ENCODE data around the gene COL18A1. TPM values are rescaled to one million over a fixed set of nuclear protein-coding genes. Genes with fewer than 3 reads are reported as not detected.
A peak's percentile ranks its signal among the peaks of the same experiment; 100 is the strongest.

COL18A1 gene
- total RNA-seq, 1 experiment from 2014 or later = 676 TPM

GRCh38 chr21:45418301-45419071 lies 13.5 kb downstream of the COL18A1 start:
- intact Hi-C loops (cut with micrococcal nuclease; ENCODE audit: unreplicated experiment) (loop anchor here (10.0 kb wide), 1 partner anchor 46 kb away; no protein-coding TSS in a partner anchor), in situ Hi-C loops (cut with HindIII; ENCODE audit: low pct_unique_long_range_greater_than_20kb, low sequenced_read_pairs) (no loop called here)
- POLR2A ChIA-PET = no interaction called here
- TF ChIP-seq POLR2AphosphoS5 (IDR thresholded peaks at IDR 0.05; ENCODE audit: low read depth, low read length) = no peak
- TF ChIP-seq SIN3A (IDR thresholded peaks at IDR 0.05; ENCODE audit: borderline replicate concordance, insufficient read depth, low read depth, low read length) = no peak
- no peak for TF ChIP-seq REST (IDR thresholded peaks at IDR 0.05; ENCODE audit: insufficient read depth in 1 of 2, low read depth in 2 of 2, low read length in 1 of 2)
- Histone ChIP-seq H3K27me3 (ENCODE audit: control insufficient read depth, insufficient read depth, low read length) (no peaks in the 10 kb centered on the region), H3K4me1 (ENCODE audit: control insufficient read depth, insufficient read depth, low read length) (peaks cover 80% of the 10 kb centered on the region), H3K36me3 (ENCODE audit: control insufficient read depth, insufficient read depth, low read length) (no peaks in the 10 kb centered on the region; the same call in 1 of the 2 replicates), H3K4me3 (ENCODE audit: low read depth in 2 of 2, low read length in 2 of 2) (peak overlapping the region; percentile 19 to 33; a peak in 3 of 4 replicates), H3K9me3 (ENCODE audit: control insufficient read depth, insufficient read depth, low read depth, low read length) (no peaks in the 10 kb centered on the region), H3K27ac (ENCODE audit: low read length) (peak overlapping the region; percentile 93)
- CTCF ChIA-PET = no interaction called here
- DNase-seq (ENCODE audit: low read depth, low spot score) = no peak
- BruUV-seq (replicated peaks) = no TSS peak
- no peak; the same call in 1 of the 2 replicates for ATAC-seq

GRCh38 chr21:45419162-45419561 lies 14.2 kb downstream of the COL18A1 start:
- CTCF ChIA-PET = no interaction called here

More at GRCh38 chr21:45419162-45419561, 14.2 kb downstream of the COL18A1 start:
- POLR2A ChIA-PET = no interaction called here
- peak in 1 of 2 experiments; percentile 20; a peak in 1 of 4 replicates for TF ChIP-seq REST (IDR thresholded peaks at IDR 0.05; ENCODE audit: insufficient read depth in 1 of 2, low read depth in 2 of 2, low read length in 1 of 2)
- no peak for TF ChIP-seq TCF7L2 (IDR thresholded peaks at IDR 0.05; ENCODE audit: low read depth, low read length)
- TF ChIP-seq SIN3A (IDR thresholded peaks at IDR 0.05; ENCODE audit: borderline replicate concordance, insufficient read depth, low read depth, low read length) = no peak
- no TSS peak for BruUV-seq (replicated peaks)
- Histone ChIP-seq H3K4me1 (ENCODE audit: control insufficient read depth, insufficient read depth, low read length) (peaks cover 80% of the 10 kb centered on the region), H3K36me3 (ENCODE audit: control insufficient read depth, insufficient read depth, low read length) (no peaks in the 10 kb centered on the region; the same call in 1 of the 2 replicates), H3K27ac (ENCODE audit: low read length) (peak overlapping the region; percentile 93), H3K9me3 (ENCODE audit: control insufficient read depth, insufficient read depth, low read depth, low read length) (no peaks in the 10 kb centered on the region), H3K27me3 (ENCODE audit: control insufficient read depth, insufficient read depth, low read length) (no peaks in the 10 kb centered on the region), H3K4me3 (ENCODE audit: low read depth in 2 of 2, low read length in 2 of 2) (no peak overlapping the region)
- ATAC-seq = no peak
- in situ Hi-C loops (cut with HindIII; ENCODE audit: low pct_unique_long_range_greater_than_20kb, low sequenced_read_pairs) (no loop called here), intact Hi-C loops (cut with micrococcal nuclease; ENCODE audit: unreplicated experiment) (loop anchor here (10.0 kb wide), 1 partner anchor 46 kb away; no protein-coding TSS in a partner anchor)
- DNase-seq (ENCODE audit: low read depth, low spot score) = no peak

Data from Panc1 (cell line).